ENCODE data around the gene VPREB1. TPM values are rescaled to one million over a fixed set of nuclear protein-coding genes. Genes with fewer than 3 reads are reported as not detected.
"Not testable (repeated sequence)": the region's sequence is repeated elsewhere in the genome, so short reads cannot be mapped to it uniquely, and the experiment has no call there.

Gene VPREB1
- total RNA-seq, 2 donors from 2014 or later, result not detected

GRCh38 chr22:22218302-22218701 lies 26.3 kb upstream of the VPREB1 start:
- DNase-seq, result no peak
- Mint-ChIP-seq H3K36me3 (ENCODE audit: low read depth) (no peaks in the 10 kb centered on the region), H3K27me3 (ENCODE audit: insufficient read depth) (peaks cover 73% of the 10 kb centered on the region), H3K4me1 (no peaks in the 10 kb centered on the region), H3K4me3 (no peak overlapping the region), H3K9me3 (no peaks in the 10 kb centered on the region), H3K27ac (no peak overlapping the region)
- TF ChIP-seq CTCF (conservative IDR thresholded peaks at IDR 0.05), result no peak
- Histone ChIP-seq H3K9me3 (ENCODE audit: control insufficient read depth, low read length) (no peaks in the 10 kb centered on the region), H3K27ac (ENCODE audit: low read depth, low read length) (no peak overlapping the region), H3K36me3 (ENCODE audit: control insufficient read depth, insufficient read depth, low read length) (no peaks in the 10 kb centered on the region), H3K4me3 (ENCODE audit: low read length) (no peak overlapping the region), H3K4me1 (ENCODE audit: control insufficient read depth, insufficient read depth, low read length) (no peaks in the 10 kb centered on the region), H3K27me3 (ENCODE audit: control insufficient read depth, insufficient read depth, low read length, poor library complexity, severe bottlenecking) (peaks cover 66% of the 10 kb centered on the region), H3K9ac (ENCODE audit: extremely low read depth, low read length, poor library complexity, severe bottlenecking) (no peak overlapping the region)
- 30 to 43% methylated on average over 2 to 3 of the region's 4 CpGs for WGBS, 2 experiments (ENCODE audit: insufficient coverage in 1 of 2, insufficient read length in 1 of 2)

GRCh38 chr22:22219140-22219996 lies 25.2 kb upstream of the VPREB1 start:
- H3K27ac ChIP-seq (ENCODE audit: low read depth, low read length), result no peak overlapping the region
- Mint-ChIP-seq H3K4me1 (no peaks in the 10 kb centered on the region), H3K4me3 (no peak overlapping the region), H3K36me3 (ENCODE audit: low read depth) (no peaks in the 10 kb centered on the region), H3K27me3 (ENCODE audit: insufficient read depth) (peaks cover 70% of the 10 kb centered on the region), H3K9me3 (no peaks in the 10 kb centered on the region), H3K27ac (no peak overlapping the region)
- H3K9ac ChIP-seq (ENCODE audit: extremely low read depth, low read length, poor library complexity, severe bottlenecking), result no peak overlapping the region
- DNase-seq, result peak; percentile 15
- H3K4me3 ChIP-seq (ENCODE audit: low read length), result no peak overlapping the region
- 62 to 72% methylated on average over 4 to 6 of the region's 6 CpGs for WGBS, 2 experiments (ENCODE audit: insufficient coverage in 1 of 2, insufficient read length in 1 of 2)
- TF ChIP-seq CTCF (conservative IDR thresholded peaks at IDR 0.05), result no peak
- no peaks in the 10 kb centered on the region for H3K36me3 ChIP-seq (ENCODE audit: control insufficient read depth, insufficient read depth, low read length)
- H3K9me3 ChIP-seq (ENCODE audit: control insufficient read depth, low read length), result no peaks in the 10 kb centered on the region
- no peaks in the 10 kb centered on the region for H3K4me1 ChIP-seq (ENCODE audit: control insufficient read depth, insufficient read depth, low read length)
- peaks cover 56% of the 10 kb centered on the region for H3K27me3 ChIP-seq (ENCODE audit: control insufficient read depth, insufficient read depth, low read length, poor library complexity, severe bottlenecking)

GRCh38 chr22:22221043-22221442 lies 23.5 kb upstream of the VPREB1 start:
- H3K4me1 Mint-ChIP-seq; H3K36me3 Mint-ChIP-seq (ENCODE audit: low read depth); H3K27ac Mint-ChIP-seq; H3K9me3 ChIP-seq (ENCODE audit: control insufficient read depth, low read length); H3K9me3 Mint-ChIP-seq; H3K36me3 ChIP-seq (ENCODE audit: control insufficient read depth, insufficient read depth, low read length); H3K4me3 Mint-ChIP-seq; H3K4me1 ChIP-seq (ENCODE audit: control insufficient read depth, insufficient read depth, low read length); H3K4me3 ChIP-seq (ENCODE audit: low read length); H3K9ac ChIP-seq (ENCODE audit: extremely low read depth, low read length, poor library complexity, severe bottlenecking); DNase-seq; H3K27ac ChIP-seq (ENCODE audit: low read depth, low read length): not testable (repeated sequence)
- no CpG with 5 or more reads among the region's 7 CpGs for WGBS, 2 experiments (ENCODE audit: insufficient coverage in 1 of 2, insufficient read length in 1 of 2)
- H3K27me3 Mint-ChIP-seq (ENCODE audit: insufficient read depth), result peaks cover 71% of the 10 kb centered on the region
- H3K27me3 ChIP-seq (ENCODE audit: control insufficient read depth, insufficient read depth, low read length, poor library complexity, severe bottlenecking), result peaks cover 56% of the 10 kb centered on the region
